Mucosa of stomach (tissue), 1 donor: Measurements from ENCODE around the gene SDHAF4.
A peak's percentile ranks its signal among the peaks of the same experiment; 100 is the strongest.

ENCODE experiments used
- H3K27me3 ChIP-seq: one replicate; pipeline ENCODE4 v1.7.0; 2013; ENCODE audit warnings: mild to moderate bottlenecking, low read length; ENCODE audit not compliant: control insufficient read depth, insufficient read depth
- H3K36me3 ChIP-seq: one replicate; pipeline ENCODE4 v1.7.0; 2013; ENCODE audit warnings: low read length; ENCODE audit not compliant: control insufficient read depth, insufficient read depth
- H3K4me1 ChIP-seq: one replicate; pipeline ENCODE4 v1.7.0; 2013; ENCODE audit warnings: mild to moderate bottlenecking, low read length; ENCODE audit not compliant: control insufficient read depth, insufficient read depth
- H3K4me3 ChIP-seq: one replicate; pipeline ENCODE4 v1.7.0; 2013; ENCODE audit warnings: low read length
- H3K9ac ChIP-seq: one replicate; pipeline ENCODE4 v1.7.0; 2013; ENCODE audit warnings: mild to moderate bottlenecking, low read length, moderate library complexity
- H3K9me3 ChIP-seq: one replicate; pipeline ENCODE4 v1.7.0; 2013; ENCODE audit warnings: mild to moderate bottlenecking, low read length, moderate library complexity; ENCODE audit not compliant: control insufficient read depth
- donor health status: Pancreatic carcinoma.

SDHAF4 gene

DNA sequence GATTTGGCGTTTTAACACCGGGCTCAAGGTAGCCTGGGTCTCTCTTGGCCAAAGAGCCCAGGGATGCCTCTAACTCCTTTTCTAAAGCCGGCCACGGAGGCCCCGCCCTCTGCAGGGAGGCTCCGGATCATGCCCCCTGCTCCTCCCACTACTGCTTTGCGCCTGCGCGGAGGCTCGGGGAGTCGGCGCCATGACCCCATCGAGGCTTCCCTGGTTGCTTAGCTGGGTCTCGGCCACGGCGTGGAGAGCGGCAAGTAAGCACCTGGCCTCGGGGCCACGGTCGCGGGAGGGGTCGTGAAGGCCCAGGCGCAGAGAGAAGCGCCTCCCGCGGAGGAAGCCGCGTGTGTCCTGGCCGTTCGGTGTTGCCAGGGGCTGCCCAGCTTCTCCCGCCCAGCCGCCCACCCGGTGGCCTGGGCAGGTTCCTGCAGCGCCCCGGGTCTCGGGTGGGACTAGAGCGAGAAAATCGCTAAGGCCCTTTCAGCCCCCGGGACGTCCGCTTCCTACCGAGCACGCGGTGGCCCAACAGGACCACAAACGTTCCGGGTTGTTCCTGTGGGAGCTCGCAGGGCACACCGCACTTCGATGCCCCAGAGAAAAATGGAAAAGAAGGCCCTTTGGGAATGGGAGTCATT is at the start of gene SDHAF4:
TSS of gene SDHAF4 (plus strand) at position 180 of the 632 bp plus-strand sequence. CDS start at position 191, 11 bp downstream.
- Histone ChIP-seq H3K4me1 (peaks cover 6% of the 10 kb centered on the region), H3K9ac (peak within 1 kb of the TSS; percentile 96), H3K27me3 (peaks cover 5% of the 10 kb centered on the region), H3K4me3 (peak within 1 kb of the TSS; percentile 85), H3K36me3 (no peaks in the 10 kb centered on the region), H3K9me3 (no peaks in the 10 kb centered on the region)

- no peak overlapping the region for H3K4me3 ChIP-seq
- no peaks in the 10 kb centered on the region for H3K27me3 ChIP-seq
- H3K9ac ChIP-seq: no peak overlapping the region
- H3K9me3 ChIP-seq: no peaks in the 10 kb centered on the region
- no peaks in the 10 kb centered on the region for H3K36me3 ChIP-seq
- H3K4me1 ChIP-seq: no peaks in the 10 kb centered on the region
Observed at GRCh38 chr6:70518723-70519122, 48.0 kb upstream of the SDHAF4 start.

- no peaks in the 10 kb centered on the region for H3K36me3 ChIP-seq
- no peaks in the 10 kb centered on the region for H3K4me1 ChIP-seq
- no peaks in the 10 kb centered on the region for H3K9me3 ChIP-seq
- no peaks in the 10 kb centered on the region for H3K27me3 ChIP-seq
- H3K9ac ChIP-seq: no peak overlapping the region
- no peak overlapping the region for H3K4me3 ChIP-seq
Observed at GRCh38 chr6:70520575-70520974, 46.2 kb upstream of the SDHAF4 start.

- no peaks in the 10 kb centered on the region for H3K9me3 ChIP-seq
- H3K4me3 ChIP-seq: no peak overlapping the region
- no peaks in the 10 kb centered on the region for H3K4me1 ChIP-seq
- no peak overlapping the region for H3K9ac ChIP-seq
- H3K27me3 ChIP-seq: no peaks in the 10 kb centered on the region
- H3K36me3 ChIP-seq: no peaks in the 10 kb centered on the region
Observed at GRCh38 chr6:70524721-70525286, 41.9 kb upstream of the SDHAF4 start.

DNA sequence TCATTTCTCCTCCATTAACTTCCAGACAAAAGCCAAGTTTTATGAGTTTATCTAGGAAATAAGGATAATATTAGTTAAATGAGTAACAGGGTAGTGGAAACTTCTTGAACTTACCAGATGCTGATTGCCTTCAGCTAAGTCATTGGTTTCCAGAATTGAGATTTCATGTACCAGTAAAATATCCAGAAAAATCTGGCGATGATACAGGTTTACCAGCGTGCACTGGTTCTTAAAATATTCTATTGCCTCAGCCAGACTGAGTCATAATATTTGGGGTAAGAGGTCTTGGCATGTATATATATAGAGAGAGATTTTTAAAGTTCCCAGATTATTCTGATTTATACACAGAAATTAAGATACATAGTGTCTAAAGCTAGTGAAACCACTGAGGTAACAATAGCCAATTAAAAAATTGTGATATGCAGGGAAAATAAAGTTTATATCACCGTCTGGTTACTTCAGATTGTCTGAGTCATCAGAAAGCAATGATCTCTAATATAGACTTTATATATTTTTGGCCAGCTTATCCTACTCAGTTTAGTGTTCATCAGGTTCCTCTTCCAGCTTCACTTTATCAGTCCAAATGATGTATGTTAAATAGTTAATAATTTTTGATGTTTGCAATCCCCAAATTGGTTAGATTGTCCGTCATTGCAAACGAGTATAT is 39.5 kb upstream of the SDHAF4 start:
- no peaks in the 10 kb centered on the region for H3K4me1 ChIP-seq
- H3K36me3 ChIP-seq: no peaks in the 10 kb centered on the region
- no peaks in the 10 kb centered on the region for H3K27me3 ChIP-seq
- no peak overlapping the region for H3K9ac ChIP-seq
- no peaks in the 10 kb centered on the region for H3K9me3 ChIP-seq
- no peak overlapping the region for H3K4me3 ChIP-seq

GRCh38 chr6:70530023-70530422 is 36.7 kb upstream of the SDHAF4 start:
- Histone ChIP-seq H3K9ac (no peak overlapping the region), H3K9me3 (no peaks in the 10 kb centered on the region), H3K27me3 (no peaks in the 10 kb centered on the region), H3K4me3 (no peak overlapping the region), H3K36me3 (no peaks in the 10 kb centered on the region), H3K4me1 (no peaks in the 10 kb centered on the region)

DNA sequence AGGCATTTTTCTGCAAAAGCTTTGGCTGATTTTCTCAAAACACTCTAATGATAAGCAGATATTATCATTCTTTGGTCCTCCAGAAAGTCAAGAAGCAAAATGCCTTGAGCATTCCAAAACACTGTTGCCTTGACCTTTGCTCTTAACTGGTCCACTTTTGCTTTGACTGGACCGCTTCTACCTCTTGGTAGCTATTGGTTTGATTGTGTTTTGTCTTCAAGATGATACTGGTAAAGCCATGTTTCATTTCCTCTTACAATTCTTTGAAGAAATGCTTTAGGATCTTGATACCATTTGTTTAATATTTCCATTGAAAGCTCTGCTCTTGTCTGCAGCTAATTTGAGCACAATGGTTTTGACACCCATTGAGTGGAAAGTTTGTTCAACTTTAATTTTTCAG is 35.6 kb upstream of the SDHAF4 start:
- H3K4me3 ChIP-seq: no peak overlapping the region
- H3K9me3 ChIP-seq: no peaks in the 10 kb centered on the region
- no peaks in the 10 kb centered on the region for H3K36me3 ChIP-seq

GRCh38 chr6:70537266-70537665 is 29.5 kb upstream of the SDHAF4 start:
- Histone ChIP-seq H3K4me1 (no peaks in the 10 kb centered on the region), H3K27me3 (no peaks in the 10 kb centered on the region), H3K9me3 (no peaks in the 10 kb centered on the region), H3K9ac (no peak overlapping the region), H3K4me3 (no peak overlapping the region), H3K36me3 (no peaks in the 10 kb centered on the region)

More for the DNA sequence above, 35.6 kb upstream of the SDHAF4 start:
- no peak overlapping the region for H3K9ac ChIP-seq
- H3K27me3 ChIP-seq: no peaks in the 10 kb centered on the region
- H3K4me1 ChIP-seq: no peaks in the 10 kb centered on the region

GRCh38 chr6:70538376-70538775 is 28.4 kb upstream of the SDHAF4 start:
- Histone ChIP-seq H3K36me3 (no peaks in the 10 kb centered on the region), H3K9ac (no peak overlapping the region), H3K4me1 (no peaks in the 10 kb centered on the region), H3K9me3 (no peaks in the 10 kb centered on the region), H3K27me3 (no peaks in the 10 kb centered on the region), H3K4me3 (no peak overlapping the region)

DNA sequence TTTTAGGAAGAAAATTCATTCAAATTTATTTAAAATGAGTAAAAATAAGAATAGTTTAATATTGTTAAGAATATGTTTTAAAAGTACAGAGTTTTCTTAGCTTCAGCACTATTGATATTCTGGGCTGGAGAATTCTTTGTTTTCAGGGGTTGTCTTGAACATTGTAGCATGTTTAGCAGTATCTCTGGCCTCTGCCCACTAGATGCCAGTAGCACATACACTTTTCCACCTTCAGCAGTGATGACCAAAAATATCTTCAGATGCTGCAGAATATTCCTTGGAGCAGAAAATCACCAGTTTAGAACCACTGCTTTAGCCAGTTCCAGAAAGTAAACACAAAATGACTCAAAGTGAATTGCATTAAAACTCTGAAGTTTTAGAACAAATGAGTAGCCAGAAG is 19.4 kb upstream of the SDHAF4 start:
- no peaks in the 10 kb centered on the region for H3K36me3 ChIP-seq
- H3K4me1 ChIP-seq: no peaks in the 10 kb centered on the region
- H3K9me3 ChIP-seq: no peaks in the 10 kb centered on the region
- no peak overlapping the region for H3K4me3 ChIP-seq
- H3K27me3 ChIP-seq: no peaks in the 10 kb centered on the region
- H3K9ac ChIP-seq: no peak overlapping the region

GRCh38 chr6:70547905-70548304 is 18.8 kb upstream of the SDHAF4 start:
- H3K27me3 ChIP-seq: no peaks in the 10 kb centered on the region

DNA sequence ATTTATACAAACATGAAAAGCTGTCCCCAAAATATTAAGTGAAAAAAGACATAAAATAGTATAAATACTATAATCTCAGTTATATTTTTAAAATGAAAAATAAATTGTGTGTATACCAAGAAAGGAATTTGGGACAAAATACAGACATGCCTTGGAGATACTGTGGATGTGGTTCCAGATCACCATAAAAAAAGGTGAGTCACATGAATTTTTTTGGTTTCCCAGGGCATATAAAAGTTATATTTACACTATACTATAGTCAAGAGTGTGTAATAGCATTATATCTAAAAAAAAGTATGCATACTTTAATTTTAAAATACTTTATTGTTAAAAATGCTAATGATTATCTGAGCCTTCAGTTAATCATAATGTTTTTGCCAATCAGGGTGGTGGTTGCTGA is 17.4 kb upstream of the SDHAF4 start:
- Histone ChIP-seq H3K4me3 (no peak overlapping the region), H3K9me3 (no peaks in the 10 kb centered on the region), H3K9ac (no peak overlapping the region), H3K4me1 (no peaks in the 10 kb centered on the region), H3K36me3 (no peaks in the 10 kb centered on the region), H3K27me3 (no peaks in the 10 kb centered on the region)

More at GRCh38 chr6:70547905-70548304, 18.8 kb upstream of the SDHAF4 start:
- Histone ChIP-seq H3K4me3 (no peak overlapping the region), H3K4me1 (no peaks in the 10 kb centered on the region), H3K9ac (no peak overlapping the region), H3K36me3 (no peaks in the 10 kb centered on the region), H3K9me3 (no peaks in the 10 kb centered on the region)
